Calu3 (cell line): ENCODE results near the gene GLP2R. TPM values are rescaled to one million over a fixed set of nuclear protein-coding genes. Genes with fewer than 3 reads are reported as not detected.

ENCODE experiments used
- BruUV-seq: library from RNA; stranded (reverse); fragments of 400-500 nt; replicated peaks from 2 replicates; lab custom pipeline; 2021; lab: Mats Ljungman, UMichigan
- CTCF ChIA-PET: fragments of 300-600 bp; sonication (Branson Sonifier 250); formaldehyde crosslinking; loops from one replicate; lab custom pipeline; 2022; ENCODE audit warnings: antibody characterized with exemption; lab: Charles Lee
- DNase-seq: peaks from one replicate; pipeline ENCODE4 v3.0.0; 2022
- H3K27ac Mint-ChIP-seq: one replicate; pipeline ENCODE4 v1.8.0; 2022; ENCODE audit warnings: mixed read lengths; ENCODE audit not compliant: unreplicated experiment
- H3K27me3 Mint-ChIP-seq: one replicate; pipeline ENCODE4 v1.8.0; 2022; ENCODE audit warnings: mixed read lengths; ENCODE audit not compliant: unreplicated experiment
- H3K36me3 Mint-ChIP-seq: one replicate; pipeline ENCODE4 v1.8.0; 2022; ENCODE audit warnings: mild to moderate bottlenecking, moderate library complexity, mixed read lengths; ENCODE audit not compliant: insufficient read depth, unreplicated experiment
- H3K4me1 Mint-ChIP-seq: one replicate; pipeline ENCODE4 v1.8.0; 2022; ENCODE audit warnings: mild to moderate bottlenecking, low read depth, mixed read lengths; ENCODE audit not compliant: unreplicated experiment
- H3K4me3 Mint-ChIP-seq: one replicate; pipeline ENCODE4 v1.8.0; 2022; ENCODE audit warnings: mild to moderate bottlenecking, low read depth, moderate library complexity, mixed read lengths; ENCODE audit not compliant: unreplicated experiment
- H3K9me3 Mint-ChIP-seq: one replicate; pipeline ENCODE4 v1.8.0; 2022; ENCODE audit warnings: low read depth, mixed read lengths; ENCODE audit not compliant: unreplicated experiment
- CTCF ChIP-seq: fragments of 200-600 bp; IDR thresholded peaks from one replicate; pipeline ENCODE4 v1.8.0; 2022; ENCODE audit warnings: antibody characterized with exemption; ENCODE audit not compliant: unreplicated experiment
- intact Hi-C: fragments of 100-400 bp; cut with micrococcal nuclease; formaldehyde crosslinking; loops from one replicate; pipeline ENCODE4 v1.10.0; 2022; ENCODE audit not compliant: unreplicated experiment
- total RNA-seq: library from RNA; stranded (reverse); gene quantifications from 2 replicates; pipeline ENCODE4 v1.2.3, GENCODE V29; 2022

Gene GLP2R
- total RNA-seq, 1 experiment from 2014 or later, result 0.59 TPM

DNA sequence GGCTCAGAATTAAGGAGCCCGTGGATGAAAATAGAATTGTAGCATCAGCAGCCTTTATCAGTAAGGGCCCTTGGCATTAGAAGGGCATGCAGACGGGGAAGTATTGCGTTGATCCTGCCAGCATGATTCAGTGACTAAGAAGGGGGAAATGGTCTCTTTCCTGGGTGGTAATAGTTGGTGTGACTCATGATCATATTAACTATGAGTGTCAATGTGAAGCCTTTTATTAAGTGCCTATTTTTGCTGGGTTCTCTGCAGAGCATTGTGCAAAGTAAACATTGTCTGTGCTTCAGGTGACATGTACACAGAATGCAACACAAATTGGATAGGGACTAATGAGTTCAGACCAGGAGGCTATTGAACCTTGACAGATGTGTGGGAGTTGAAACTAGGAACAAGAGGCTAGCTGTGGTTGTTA lies 54.9 kb downstream of the GLP2R start:
- no TSS peak for BruUV-seq

GRCh38 chr17:9883451-9883850 lies 57.7 kb downstream of the GLP2R start:
- intact Hi-C loops, result loop anchor here (5.0 kb wide), 1 partner anchor 46 kb away; no protein-coding TSS in a partner anchor
- H3K27ac Mint-ChIP-seq, result no peak overlapping the region
- CTCF ChIA-PET, result no interaction called here
- no peaks in the 10 kb centered on the region for H3K9me3 Mint-ChIP-seq
- H3K4me3 Mint-ChIP-seq, result no peak overlapping the region
- H3K4me1 Mint-ChIP-seq, result peaks cover 22% of the 10 kb centered on the region
- peaks cover 10% of the 10 kb centered on the region for H3K36me3 Mint-ChIP-seq
- no peaks in the 10 kb centered on the region for H3K27me3 Mint-ChIP-seq
- no peak for DNase-seq
- no peak for TF ChIP-seq CTCF
- no TSS peak for BruUV-seq

More for the DNA sequence above, 54.9 kb downstream of the GLP2R start:
- H3K27me3 Mint-ChIP-seq, result no peaks in the 10 kb centered on the region
- TF ChIP-seq CTCF, result no peak
- intact Hi-C loops, result loop anchor here (5.0 kb wide), 1 partner anchor 43 kb away; no protein-coding TSS in a partner anchor
- H3K36me3 Mint-ChIP-seq, result peaks cover 10% of the 10 kb centered on the region
- DNase-seq, result peak; percentile 50
- peak overlapping the region; percentile 50 for H3K4me3 Mint-ChIP-seq
- H3K27ac Mint-ChIP-seq, result peak overlapping the region; percentile 94
- H3K4me1 Mint-ChIP-seq, result peaks cover 33% of the 10 kb centered on the region
- no peaks in the 10 kb centered on the region for H3K9me3 Mint-ChIP-seq
- CTCF ChIA-PET, result no interaction called here

DNA sequence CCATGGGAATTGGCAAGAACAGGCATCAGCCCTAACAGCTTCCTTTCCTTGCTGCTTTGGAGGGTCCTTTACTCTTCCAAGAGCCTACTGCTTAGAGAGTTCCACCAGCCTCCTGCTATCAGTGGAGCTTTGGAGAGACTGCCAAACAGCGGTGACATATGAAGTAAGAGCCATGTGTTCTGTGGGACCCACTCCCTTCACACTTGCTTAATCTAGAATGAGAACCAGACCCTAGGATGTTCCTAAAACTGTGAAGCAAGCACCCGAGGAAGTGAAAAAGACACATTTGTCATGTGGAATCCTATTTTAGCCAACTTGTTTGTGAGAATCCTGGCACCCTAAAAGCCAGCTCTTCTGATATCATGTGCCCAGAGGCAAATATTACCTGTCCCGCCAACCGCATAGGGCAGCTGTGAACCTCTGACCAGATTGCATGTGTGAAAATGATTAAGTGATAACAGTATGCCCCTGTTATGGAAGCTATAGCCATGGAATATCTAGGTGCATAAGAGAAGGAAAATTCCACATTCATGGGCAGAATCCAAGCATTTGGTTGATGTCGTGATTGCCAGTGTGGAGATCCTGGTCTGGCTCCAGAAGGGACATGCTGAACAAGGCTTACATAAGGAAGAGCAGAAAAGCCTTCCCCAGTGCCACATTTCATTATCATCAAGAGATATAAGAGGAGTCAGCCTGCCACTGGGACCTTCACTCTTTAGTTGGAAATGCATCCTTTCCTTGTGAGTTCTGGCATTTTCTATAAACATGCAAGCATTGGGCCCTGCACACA lies 60.6 kb downstream of the GLP2R start:
- H3K27ac Mint-ChIP-seq, result no peak overlapping the region
- no peak for TF ChIP-seq CTCF
- CTCF ChIA-PET, result no interaction called here
- H3K27me3 Mint-ChIP-seq, result no peaks in the 10 kb centered on the region
- no TSS peak for BruUV-seq
- no peak overlapping the region for H3K4me3 Mint-ChIP-seq
- no peak for DNase-seq
- no peaks in the 10 kb centered on the region for H3K36me3 Mint-ChIP-seq
- intact Hi-C loops, result loop anchor here (5.0 kb wide), 1 partner anchor 59 kb away; the partner anchor contains the start of gene GLP2R
- H3K9me3 Mint-ChIP-seq, result no peaks in the 10 kb centered on the region
- H3K4me1 Mint-ChIP-seq, result peaks cover 8% of the 10 kb centered on the region

DNA sequence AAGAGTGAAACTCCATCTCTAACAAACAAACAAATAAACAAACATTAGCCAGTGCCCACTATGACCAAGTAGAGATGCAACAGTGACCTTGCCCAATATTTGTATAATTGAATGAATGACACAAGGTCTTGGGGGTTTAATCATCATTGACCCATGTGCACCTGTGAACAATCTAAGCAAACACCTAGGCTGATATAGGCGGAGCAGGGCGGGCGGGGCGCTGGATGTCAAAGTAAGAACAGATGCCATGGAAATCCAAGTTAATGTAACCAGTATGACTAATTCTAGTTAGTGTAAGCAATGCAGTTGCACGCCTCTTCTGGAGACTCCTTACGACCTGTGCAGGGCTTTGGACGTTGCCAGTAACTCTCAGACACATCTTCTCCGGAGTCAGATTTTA lies 61.8 kb downstream of the GLP2R start:
- TF ChIP-seq CTCF, result no peak
- H3K27ac Mint-ChIP-seq, result no peak overlapping the region
- no peaks in the 10 kb centered on the region for H3K36me3 Mint-ChIP-seq
- no TSS peak for BruUV-seq
- no peaks in the 10 kb centered on the region for H3K9me3 Mint-ChIP-seq
- intact Hi-C loops, result loop anchor here (5.0 kb wide), 1 partner anchor 60 kb away; the partner anchor contains the start of gene GLP2R
- peaks cover 8% of the 10 kb centered on the region for H3K4me1 Mint-ChIP-seq
- CTCF ChIA-PET, result interaction anchor here (0.5 kb wide), 1 partner anchor 722 kb away, joined by 3 read pairs; no protein-coding TSS in a partner anchor
- no peak for DNase-seq
- no peak overlapping the region for H3K4me3 Mint-ChIP-seq
- H3K27me3 Mint-ChIP-seq, result no peaks in the 10 kb centered on the region
